ENCODE data around the gene CASP3. TPM values are rescaled to one million over a fixed set of nuclear protein-coding genes. Genes with fewer than 3 reads are reported as not detected.
"Not testable (repeated sequence)": the region's sequence is repeated elsewhere in the genome, so short reads cannot be mapped to it uniquely, and the experiment has no call there.

Gene CASP3
- total RNA-seq, 3 donors from 2014 or later (not counting 1 experiment from before 2014, with no cell fraction given): 20.9 to 35.1 (median 30.2) TPM

- no peaks in the 10 kb centered on the region for H3K27me3 Mint-ChIP-seq (ENCODE audit: low read depth in 2 of 2)
- peaks cover 0 to 5% of the 10 kb centered on the region in 2 donors for H3K4me1 Mint-ChIP-seq
- peaks cover 12% of the 10 kb centered on the region for H3K36me3 ChIP-seq (ENCODE audit: control insufficient read depth, insufficient read depth, low read length)
- intact Hi-C loops (cut with micrococcal nuclease): no loop called here
- no peak overlapping the region for H3K4me3 ChIP-seq (ENCODE audit: low read length)
- H3K4me3 Mint-ChIP-seq: no peak overlapping the region
- no peak overlapping the region for H3K27ac ChIP-seq (ENCODE audit: low read length)
- no peak for ATAC-seq
- no peaks in the 10 kb centered on the region for H3K27me3 ChIP-seq (ENCODE audit: control insufficient read depth, insufficient read depth, low read length)
- H3K9me3 ChIP-seq (ENCODE audit: control insufficient read depth, insufficient read depth, low read length): no peaks in the 10 kb centered on the region
- TF ChIP-seq CTCF (IDR thresholded peaks at IDR 0.05): no peak
- no peaks in the 10 kb centered on the region for H3K4me1 ChIP-seq (ENCODE audit: control insufficient read depth, insufficient read depth, low read length)
- DNase-seq: no peak
- no peaks in the 10 kb centered on the region for H3K36me3 Mint-ChIP-seq
- H3K27ac Mint-ChIP-seq: no peak overlapping the region
- no peaks in the 10 kb centered on the region for H3K9me3 Mint-ChIP-seq
Observed at GRCh38 chr4:184660978-184661377, 11.7 kb upstream of the CASP3 start.

GRCh38 chr4:184657820-184658219 is 8.6 kb upstream of the CASP3 start:
- H3K9me3 ChIP-seq (ENCODE audit: control insufficient read depth, insufficient read depth, low read length); H3K9me3 Mint-ChIP-seq; H3K36me3 Mint-ChIP-seq; H3K4me1 ChIP-seq (ENCODE audit: control insufficient read depth, insufficient read depth, low read length); DNase-seq; ATAC-seq; H3K4me3 Mint-ChIP-seq; intact Hi-C loops (cut with micrococcal nuclease); H3K27me3 ChIP-seq (ENCODE audit: control insufficient read depth, insufficient read depth, low read length); H3K4me3 ChIP-seq (ENCODE audit: low read length); H3K27me3 Mint-ChIP-seq (ENCODE audit: low read depth in 2 of 2); H3K4me1 Mint-ChIP-seq; H3K27ac Mint-ChIP-seq; H3K27ac ChIP-seq (ENCODE audit: low read length): not testable (repeated sequence)
- H3K36me3 ChIP-seq (ENCODE audit: control insufficient read depth, insufficient read depth, low read length): peaks cover 11% of the 10 kb centered on the region
- WGBS (ENCODE audit: insufficient coverage): 100% methylated on average over 7 of the region's 9 CpGs

GRCh38 chr4:184657144-184657543 is 7.9 kb upstream of the CASP3 start:
- DNase-seq (no peak), ATAC-seq (no peak)
- no peak overlapping the region for H3K27ac ChIP-seq (ENCODE audit: low read length)
- no peak overlapping the region for H3K4me3 ChIP-seq (ENCODE audit: low read length)
- no peak for TF ChIP-seq CTCF (IDR thresholded peaks at IDR 0.05)
- 83% methylated on average over 1 of the region's 3 CpGs for WGBS (ENCODE audit: insufficient coverage)
- H3K27me3 ChIP-seq (ENCODE audit: control insufficient read depth, insufficient read depth, low read length): no peaks in the 10 kb centered on the region
- intact Hi-C loops (cut with micrococcal nuclease): no loop called here
- Mint-ChIP-seq H3K9me3 (no peaks in the 10 kb centered on the region), H3K27me3 (ENCODE audit: low read depth in 2 of 2) (no peaks in the 10 kb centered on the region), H3K4me1 (peaks cover 2 to 4% of the 10 kb centered on the region in 2 donors), H3K27ac (no peak overlapping the region), H3K36me3 (no peaks in the 10 kb centered on the region), H3K4me3 (no peak overlapping the region)
- no peaks in the 10 kb centered on the region for H3K4me1 ChIP-seq (ENCODE audit: control insufficient read depth, insufficient read depth, low read length)
- H3K9me3 ChIP-seq (ENCODE audit: control insufficient read depth, insufficient read depth, low read length): no peaks in the 10 kb centered on the region
- H3K36me3 ChIP-seq (ENCODE audit: control insufficient read depth, insufficient read depth, low read length): peaks cover 11% of the 10 kb centered on the region

GRCh38 chr4:184655889-184656869 is 6.9 kb upstream of the CASP3 start:
- Mint-ChIP-seq H3K36me3 (no peaks in the 10 kb centered on the region), H3K27me3 (ENCODE audit: low read depth in 2 of 2) (no peaks in the 10 kb centered on the region), H3K4me1 (peaks cover 9 to 13% of the 10 kb centered on the region in 2 donors), H3K9me3 (no peaks in the 10 kb centered on the region), H3K4me3 (no peak overlapping the region), H3K27ac (no peak overlapping the region)
- ATAC-seq (no peak), DNase-seq (no peak)
- intact Hi-C loops (cut with micrococcal nuclease): no loop called here
- Histone ChIP-seq H3K36me3 (ENCODE audit: control insufficient read depth, insufficient read depth, low read length) (peaks cover 11% of the 10 kb centered on the region), H3K4me1 (ENCODE audit: control insufficient read depth, insufficient read depth, low read length) (no peaks in the 10 kb centered on the region), H3K4me3 (ENCODE audit: low read length) (no peak overlapping the region), H3K27ac (ENCODE audit: low read length) (no peak overlapping the region), H3K9me3 (ENCODE audit: control insufficient read depth, insufficient read depth, low read length) (no peaks in the 10 kb centered on the region), H3K27me3 (ENCODE audit: control insufficient read depth, insufficient read depth, low read length) (no peaks in the 10 kb centered on the region)
- 99% methylated on average over 6 of the region's 8 CpGs for WGBS (ENCODE audit: insufficient coverage)
- TF ChIP-seq CTCF (IDR thresholded peaks at IDR 0.05): no peak

Measured in natural killer cell (primary cell).